ES-I3 (cell line): ENCODE data around the gene USP53.

Experiments
- H3K36me3 ChIP-seq: 2 replicates; pipeline ENCODE4 v1.6.1; 2013; ENCODE audit warnings: mild to moderate bottlenecking, low read length, control low read depth, moderate library complexity; ENCODE audit not compliant: insufficient read depth
- H3K4me1 ChIP-seq: 2 replicates; pipeline ENCODE4 v1.6.1; 2013; ENCODE audit warnings: mild to moderate bottlenecking, control low read depth, low read length; ENCODE audit not compliant: insufficient read depth
- H3K9ac ChIP-seq: 2 replicates; pipeline ENCODE4 v1.6.1; 2013; ENCODE audit warnings: low read depth, mild to moderate bottlenecking, low read length, moderate library complexity
- H3K9me3 ChIP-seq: 2 replicates; pipeline ENCODE4 v1.6.1; 2013; ENCODE audit warnings: mild to moderate bottlenecking, low read length, moderate library complexity; ENCODE audit not compliant: control insufficient read depth, insufficient read depth

The USP53 gene

GRCh38 chr4:119300101-119300978 lies 87.8 kb downstream of the USP53 start:
- Histone ChIP-seq H3K4me1 (no peaks in the 10 kb centered on the region), H3K9me3 (no peaks in the 10 kb centered on the region), H3K36me3 (no peaks in the 10 kb centered on the region), H3K9ac (peak overlapping the region; percentile 85)

GRCh38 chr4:119302073-119302832 lies 89.7 kb downstream of the USP53 start:
- H3K36me3 ChIP-seq = no peaks in the 10 kb centered on the region
- no peak overlapping the region for H3K9ac ChIP-seq
- no peaks in the 10 kb centered on the region for H3K9me3 ChIP-seq
- H3K4me1 ChIP-seq = no peaks in the 10 kb centered on the region

GRCh38 chr4:119303587-119304305 lies 91.2 kb downstream of the USP53 start:
- Histone ChIP-seq H3K4me1 (no peaks in the 10 kb centered on the region), H3K9ac (no peak overlapping the region), H3K9me3 (no peaks in the 10 kb centered on the region), H3K36me3 (no peaks in the 10 kb centered on the region)

GRCh38 chr4:119304431-119304830 lies 91.9 kb downstream of the USP53 start:
- H3K36me3 ChIP-seq = no peaks in the 10 kb centered on the region
- no peaks in the 10 kb centered on the region for H3K9me3 ChIP-seq
- H3K9ac ChIP-seq = no peak overlapping the region
- no peaks in the 10 kb centered on the region for H3K4me1 ChIP-seq

- H3K9ac ChIP-seq = no peak overlapping the region
- no peaks in the 10 kb centered on the region for H3K36me3 ChIP-seq
- H3K4me1 ChIP-seq = no peaks in the 10 kb centered on the region
- H3K9me3 ChIP-seq = no peaks in the 10 kb centered on the region
Measured at GRCh38 chr4:119307606-119308005, 95.1 kb downstream of the USP53 start.

- Histone ChIP-seq H3K9ac (no peak overlapping the region), H3K36me3 (no peaks in the 10 kb centered on the region), H3K4me1 (peaks cover 5% of the 10 kb centered on the region; the same call in 1 of the 2 replicates), H3K9me3 (no peaks in the 10 kb centered on the region)
Measured at GRCh38 chr4:119310826-119311225, 98.3 kb downstream of the USP53 start.

GRCh38 chr4:119313237-119313636 lies 100.7 kb downstream of the USP53 start:
- H3K36me3 ChIP-seq = no peaks in the 10 kb centered on the region
- H3K9me3 ChIP-seq = no peaks in the 10 kb centered on the region
- no peak overlapping the region for H3K9ac ChIP-seq
- H3K4me1 ChIP-seq = peaks cover 5% of the 10 kb centered on the region; the same call in 1 of the 2 replicates

- Histone ChIP-seq H3K9me3 (no peaks in the 10 kb centered on the region), H3K9ac (no peak overlapping the region), H3K36me3 (no peaks in the 10 kb centered on the region), H3K4me1 (peaks cover 5% of the 10 kb centered on the region; the same call in 1 of the 2 replicates)
Measured at GRCh38 chr4:119314356-119314755, 101.8 kb downstream of the USP53 start.

- H3K9me3 ChIP-seq = no peaks in the 10 kb centered on the region
- H3K36me3 ChIP-seq = no peaks in the 10 kb centered on the region
- H3K9ac ChIP-seq = no peak overlapping the region; the same call in 1 of the 2 replicates
- peaks cover 5% of the 10 kb centered on the region; the same call in 1 of the 2 replicates for H3K4me1 ChIP-seq
Measured at GRCh38 chr4:119315036-119315435, 102.5 kb downstream of the USP53 start.

- Histone ChIP-seq H3K4me1 (peaks cover 5% of the 10 kb centered on the region; the same call in 1 of the 2 replicates), H3K9ac (no peak overlapping the region), H3K9me3 (no peaks in the 10 kb centered on the region), H3K36me3 (no peaks in the 10 kb centered on the region)
Measured at GRCh38 chr4:119317990-119318389, 105.5 kb downstream of the USP53 start.

GRCh38 chr4:119321921-119322687 lies 109.6 kb downstream of the USP53 start, which contains the start of gene FABP2:
Gene FABP2 (minus strand): TSS chr4:119322138. CDS start chr4:119322102, 36 bp downstream.
- Histone ChIP-seq H3K9me3 (no peaks in the 10 kb centered on the region), H3K4me1 (no peaks in the 10 kb centered on the region), H3K36me3 (no peaks in the 10 kb centered on the region), H3K9ac (no peak within 1 kb of the TSS)

GRCh38 chr4:119328695-119329094 lies 116.2 kb downstream of the USP53 start:
- Histone ChIP-seq H3K9me3 (no peaks in the 10 kb centered on the region), H3K36me3 (no peaks in the 10 kb centered on the region), H3K4me1 (no peaks in the 10 kb centered on the region), H3K9ac (no peak overlapping the region)

GRCh38 chr4:119329835-119330620 lies 117.5 kb downstream of the USP53 start:
- no peaks in the 10 kb centered on the region for H3K4me1 ChIP-seq
- no peak overlapping the region for H3K9ac ChIP-seq
- no peaks in the 10 kb centered on the region for H3K9me3 ChIP-seq
- H3K36me3 ChIP-seq = no peaks in the 10 kb centered on the region
